ENCODE results near the gene S1PR4. TPM values are rescaled to one million over a fixed set of nuclear protein-coding genes. Genes with fewer than 3 reads are reported as not detected.

Gene S1PR4
- total RNA-seq, 1 experiment from 2014 or later = 0.26 TPM

GRCh38 chr19:3207461-3208242 is 29.1 kb downstream of the S1PR4 start:
- Histone ChIP-seq H3K4me3 (ENCODE audit: low read depth in 2 of 2, low read length in 2 of 2) (no peak overlapping the region), H3K27me3 (ENCODE audit: control insufficient read depth, insufficient read depth, low read length) (no peaks in the 10 kb centered on the region), H3K4me1 (ENCODE audit: control insufficient read depth, insufficient read depth, low read length) (no peaks in the 10 kb centered on the region), H3K27ac (ENCODE audit: low read length) (no peak overlapping the region), H3K36me3 (ENCODE audit: control insufficient read depth, insufficient read depth, low read length) (no peaks in the 10 kb centered on the region), H3K9me3 (ENCODE audit: control insufficient read depth, insufficient read depth, low read depth, low read length) (no peaks in the 10 kb centered on the region)
- TF ChIP-seq TCF7L2 (IDR thresholded peaks at IDR 0.05; ENCODE audit: low read depth, low read length) (no peak), REST (IDR thresholded peaks at IDR 0.05; ENCODE audit: insufficient read depth in 1 of 2, low read depth in 2 of 2, low read length in 1 of 2) (no peak), SIN3A (IDR thresholded peaks at IDR 0.05; ENCODE audit: borderline replicate concordance, insufficient read depth, low read depth, low read length) (no peak), CTCF (IDR thresholded peaks at IDR 0.05) (no peak), POLR2AphosphoS5 (IDR thresholded peaks at IDR 0.05; ENCODE audit: low read depth, low read length) (no peak)
- ChIA-PET CTCF (interaction anchor here (0.6 kb wide), 1 partner anchor 283 kb away, joined by 4 read pairs; no protein-coding TSS in a partner anchor), POLR2A (interaction anchor here (0.5 kb wide), 1 partner anchor 21 kb away, joined by 3 read pairs; no protein-coding TSS in a partner anchor)
- BruUV-seq (replicated peaks) = no TSS peak
- in situ Hi-C loops (cut with HindIII; ENCODE audit: low pct_unique_long_range_greater_than_20kb, low sequenced_read_pairs) (no loop called here), intact Hi-C loops (cut with micrococcal nuclease; ENCODE audit: unreplicated experiment) (no loop called here)
- ATAC-seq (no peak), DNase-seq (ENCODE audit: low read depth, low spot score) (no peak)

- Histone ChIP-seq H3K36me3 (ENCODE audit: control insufficient read depth, insufficient read depth, low read length) (no peaks in the 10 kb centered on the region), H3K4me3 (ENCODE audit: low read depth in 2 of 2, low read length in 2 of 2) (no peak overlapping the region), H3K27me3 (ENCODE audit: control insufficient read depth, insufficient read depth, low read length) (no peaks in the 10 kb centered on the region), H3K27ac (ENCODE audit: low read length) (no peak overlapping the region), H3K4me1 (ENCODE audit: control insufficient read depth, insufficient read depth, low read length) (no peaks in the 10 kb centered on the region), H3K9me3 (ENCODE audit: control insufficient read depth, insufficient read depth, low read depth, low read length) (no peaks in the 10 kb centered on the region)
- intact Hi-C loops (cut with micrococcal nuclease; ENCODE audit: unreplicated experiment) (no loop called here), in situ Hi-C loops (cut with HindIII; ENCODE audit: low pct_unique_long_range_greater_than_20kb, low sequenced_read_pairs) (no loop called here)
- ChIA-PET CTCF (no interaction called here), POLR2A (interaction anchor here (0.5 kb wide), 1 partner anchor 20 kb away, joined by 3 read pairs; no protein-coding TSS in a partner anchor)
- DNase-seq (ENCODE audit: low read depth, low spot score) = no peak
- BruUV-seq (replicated peaks) = TSS peak; percentile 81
- ATAC-seq = no peak
- no peak for TF ChIP-seq REST (IDR thresholded peaks at IDR 0.05; ENCODE audit: insufficient read depth in 1 of 2, low read depth in 2 of 2, low read length in 1 of 2)
- no peak for TF ChIP-seq SIN3A (IDR thresholded peaks at IDR 0.05; ENCODE audit: borderline replicate concordance, insufficient read depth, low read depth, low read length)
- TF ChIP-seq TCF7L2 (IDR thresholded peaks at IDR 0.05; ENCODE audit: low read depth, low read length) = no peak
- no peak for TF ChIP-seq CTCF (IDR thresholded peaks at IDR 0.05)
- no peak for TF ChIP-seq POLR2AphosphoS5 (IDR thresholded peaks at IDR 0.05; ENCODE audit: low read depth, low read length)
Measured at GRCh38 chr19:3208317-3209207, 30.0 kb downstream of the S1PR4 start.
